T-helper 9 cell (primary cell): Measurements from ENCODE around the gene SRD5A3.
"Not testable (repeated sequence)": the region's sequence is repeated elsewhere in the genome, so short reads cannot be mapped to it uniquely, and the experiment has no call there.

Source experiments
- DNase-seq: peaks from one replicate; pipeline ENCODE4 v3.0.0-alpha.2; 2020

Gene SRD5A3

GRCh38 chr4:55346851-55347255, 811 bp downstream of the SRD5A3 start:
- no peak for DNase-seq

- no peak for DNase-seq
Observed at GRCh38 chr4:55347610-55348228, 1.7 kb downstream of the SRD5A3 start.

- DNase-seq: no peak
Observed at GRCh38 chr4:55348466-55348865, 2.4 kb downstream of the SRD5A3 start.

- DNase-seq: not testable (repeated sequence)
Observed at GRCh38 chr4:55350870-55351269, 4.8 kb downstream of the SRD5A3 start.

GRCh38 chr4:55351824-55352223, 5.8 kb downstream of the SRD5A3 start:
- DNase-seq: no peak

GRCh38 chr4:55352726-55353125, 6.7 kb downstream of the SRD5A3 start:
- no peak for DNase-seq

GRCh38 chr4:55353228-55353747, 7.2 kb downstream of the SRD5A3 start:
- DNase-seq: not testable (repeated sequence)

GRCh38 chr4:55354648-55355047, 8.6 kb downstream of the SRD5A3 start:
- no peak for DNase-seq

GRCh38 chr4:55355555-55355954, 9.5 kb downstream of the SRD5A3 start:
- no peak for DNase-seq

- no peak for DNase-seq
Observed at GRCh38 chr4:55356991-55357461, 11.0 kb downstream of the SRD5A3 start.

- no peak for DNase-seq
Observed at GRCh38 chr4:55358246-55358645, 12.2 kb downstream of the SRD5A3 start.

- no peak for DNase-seq
Observed at GRCh38 chr4:55358668-55359067, 12.6 kb downstream of the SRD5A3 start.

- DNase-seq: no peak
Observed at GRCh38 chr4:55359397-55359916, 13.4 kb downstream of the SRD5A3 start.

- not testable (repeated sequence) for DNase-seq
Observed at GRCh38 chr4:55362938-55363337, 16.9 kb downstream of the SRD5A3 start.

GRCh38 chr4:55363691-55364351, 17.8 kb downstream of the SRD5A3 start:
- DNase-seq: no peak

GRCh38 chr4:55364691-55365344, 18.8 kb downstream of the SRD5A3 start:
- DNase-seq: no peak

- no peak for DNase-seq
Observed at GRCh38 chr4:55365345-55365728, 19.3 kb downstream of the SRD5A3 start.

GRCh38 chr4:55366621-55367020, 20.6 kb downstream of the SRD5A3 start:
- DNase-seq: no peak

GRCh38 chr4:55367084-55367722, 21.2 kb downstream of the SRD5A3 start:
- DNase-seq: no peak

- no peak for DNase-seq
Observed at GRCh38 chr4:55369968-55370367, 23.9 kb downstream of the SRD5A3 start.

- DNase-seq: no peak
Observed at GRCh38 chr4:55372259-55372658, 26.2 kb downstream of the SRD5A3 start.

- no peak for DNase-seq
Observed at GRCh38 chr4:55373461-55373860, 27.4 kb downstream of the SRD5A3 start.

GRCh38 chr4:55376698-55377097, 30.7 kb downstream of the SRD5A3 start:
- DNase-seq: no peak
